HCT116 (cell line): ENCODE data around the gene EIF2B4.

Experiments
- CEBPB ChIP-seq: IDR thresholded peaks from 2 replicates; pipeline ENCODE4 v1.6.1; 2012; ENCODE audit warnings: low read depth
- CTCF ChIP-seq, 3 experiments: fragments of 200-600 bp in 1 of 3; sonication (generic) in 1 of 3; IDR thresholded peaks in 2 of 3; conservative IDR thresholded peaks in 1 of 3; 2 replicates each; pipeline ENCODE4 v1.5.1; 2012 to 2017; ENCODE audit warnings: low read depth in 2 of 3, low read length in 2 of 3, antibody characterized with exemption in 1 of 3, borderline replicate concordance in 1 of 3, control low read depth in 1 of 3, mild to moderate bottlenecking in 1 of 3, mixed read lengths in 1 of 3, mixed run types in 1 of 3, moderate library complexity in 1 of 3; ENCODE audit not compliant: insufficient read depth in 1 of 3
- EGR1 ChIP-seq: IDR thresholded peaks from 2 replicates; pipeline ENCODE4 v1.6.1; 2012; ENCODE audit warnings: low read depth
- EZH2phosphoT487 ChIP-seq: fragments of 200-600 bp; IDR thresholded peaks from 2 replicates; pipeline ENCODE4 v1.6.1; 2018; ENCODE audit warnings: antibody characterized with exemption, borderline replicate concordance
- MAX ChIP-seq: IDR thresholded peaks from 2 replicates; pipeline ENCODE4 v1.6.1; 2012
- POLR2A ChIP-seq: IDR thresholded peaks from 2 replicates; pipeline ENCODE4 v1.7.0; 2011; ENCODE audit warnings: borderline replicate concordance; ENCODE audit not compliant: insufficient read depth, insufficient read length; ENCODE audit errors: extremely low read depth
- POLR2AphosphoS5 ChIP-seq: IDR thresholded peaks from 2 replicates; pipeline ENCODE4 v1.6.1; 2011; ENCODE audit warnings: mild to moderate bottlenecking, low read depth, low read length, moderate library complexity
- RAD21 ChIP-seq: IDR thresholded peaks from 2 replicates; pipeline ENCODE4 v1.6.1; 2012; ENCODE audit warnings: low read depth, mild to moderate bottlenecking
- SIN3A ChIP-seq: IDR thresholded peaks from 2 replicates; pipeline ENCODE4 v1.6.1; 2012; ENCODE audit warnings: low read depth
- TCF7L2 ChIP-seq: IDR thresholded peaks from 2 replicates; pipeline ENCODE4 v1.7.0; 2011; ENCODE audit warnings: borderline replicate concordance, inconsistent platforms; ENCODE audit not compliant: insufficient read depth, insufficient read length; ENCODE audit errors: extremely low read depth
- YY1 ChIP-seq: IDR thresholded peaks from 2 replicates; pipeline ENCODE4 v1.6.1; 2011; ENCODE audit warnings: low read length, low read depth, moderate library complexity, mild to moderate bottlenecking; ENCODE audit not compliant: insufficient replicate concordance; ENCODE audit errors: extremely low read depth
- TF ChIP-seq, protein P1 (sequence below): IDR thresholded peaks from 2 replicates; pipeline ENCODE4 v1.6.1; 2011; ENCODE audit warnings: mild to moderate bottlenecking, low read length, moderate library complexity; ENCODE audit not compliant: insufficient replicate concordance; ENCODE audit errors: extremely low read depth

- TF ChIP-seq CTCF (IDR thresholded peaks at IDR 0.05 in 2 of 3, conservative IDR thresholded peaks at IDR 0.05 in 1 of 3; ENCODE audit: borderline replicate concordance in 1 of 3, insufficient read depth in 1 of 3, low read depth in 2 of 3, low read length in 2 of 3) (no peak), SIN3A (no peak), EZH2phosphoT487 (no peak), CEBPB (no peak), POLR2A (no peak), MAX (no peak), POLR2AphosphoS5 (no peak), EGR1 (no peak), TCF7L2 (no peak), RAD21 (no peak), YY1 (no peak)
- TF ChIP-seq, protein P1, sequence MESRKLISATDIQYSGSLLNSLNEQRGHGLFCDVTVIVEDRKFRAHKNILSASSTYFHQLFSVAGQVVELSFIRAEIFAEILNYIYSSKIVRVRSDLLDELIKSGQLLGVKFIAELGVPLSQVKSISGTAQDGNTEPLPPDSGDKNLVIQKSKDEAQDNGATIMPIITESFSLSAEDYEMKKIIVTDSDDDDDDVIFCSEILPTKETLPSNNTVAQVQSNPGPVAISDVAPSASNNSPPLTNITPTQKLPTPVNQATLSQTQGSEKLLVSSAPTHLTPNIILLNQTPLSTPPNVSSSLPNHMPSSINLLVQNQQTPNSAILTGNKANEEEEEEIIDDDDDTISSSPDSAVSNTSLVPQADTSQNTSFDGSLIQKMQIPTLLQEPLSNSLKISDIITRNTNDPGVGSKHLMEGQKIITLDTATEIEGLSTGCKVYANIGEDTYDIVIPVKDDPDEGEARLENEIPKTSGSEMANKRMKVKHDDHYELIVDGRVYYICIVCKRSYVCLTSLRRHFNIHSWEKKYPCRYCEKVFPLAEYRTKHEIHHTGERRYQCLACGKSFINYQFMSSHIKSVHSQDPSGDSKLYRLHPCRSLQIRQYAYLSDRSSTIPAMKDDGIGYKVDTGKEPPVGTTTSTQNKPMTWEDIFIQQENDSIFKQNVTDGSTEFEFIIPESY, result no peak
Observed at GRCh38 chr2:27350106-27350693, 19.9 kb downstream of the EIF2B4 start.
